Tibial nerve (tissue), 4 donors: ENCODE data around the gene RIN3. TPM values are rescaled to one million over a fixed set of nuclear protein-coding genes. Genes with fewer than 3 reads are reported as not detected.

Source experiments
- DNase-seq, 2 donors: peaks; one replicate each; pipeline ENCODE4 v3.0.0-alpha.2; 2019; ENCODE audit warnings: low spot score in 2 of 2
- H3K27ac ChIP-seq, 4 donors: fragments of 200-600 bp; sonication (generic) in 3 of 4; one replicate each; pipeline ENCODE4 v1.5.1; 2017 to 2019; ENCODE audit warnings: mild to moderate bottlenecking in 1 of 4
- H3K27me3 ChIP-seq, 2 donors: fragments of 200-600 bp; sonication (generic) in 1 of 2; one replicate each; pipeline versions ENCODE4 v1.5.1 to v1.6.0; 2017 to 2019
- H3K36me3 ChIP-seq, 3 donors: fragments of 200-600 bp; sonication (generic); one replicate each; pipeline ENCODE4 v1.5.1; 2018 to 2019
- H3K4me1 ChIP-seq, 4 donors: fragments of 200-600 bp; sonication (generic) in 3 of 4; one replicate each; pipeline ENCODE4 v1.5.1; 2017 to 2019
- H3K4me3 ChIP-seq, 4 donors: fragments of 200-600 bp; sonication (generic) in 3 of 4; one replicate each; pipeline ENCODE4 v1.5.1; 2017 to 2019; ENCODE audit warnings: mild to moderate bottlenecking in 1 of 4, moderate library complexity in 1 of 4
- H3K9me3 ChIP-seq, 4 donors: fragments of 200-600 bp; sonication (generic) in 3 of 4; one replicate each; pipeline ENCODE4 v1.5.1; 2017 to 2019
- EP300 ChIP-seq, 2 donors: sonication (generic); formaldehyde crosslinking; IDR thresholded peaks; one replicate each; pipeline ENCODE4 v1.6.1; 2017; ENCODE audit warnings: antibody characterized with exemption in 2 of 2, mild to moderate bottlenecking in 1 of 2
- POLR2A ChIP-seq, 2 donors: fragments of 450-650 bp; IDR thresholded peaks; one replicate each; pipeline ENCODE4 v1.6.1; 2017; ENCODE audit warnings: antibody characterized with exemption in 2 of 2, mild to moderate bottlenecking in 2 of 2, moderate library complexity in 2 of 2
- WGBS, 2 donors: methylation state at CpG; one replicate each; pipeline ENCODE4 v1.1.5; 2018; 5-methylcytosine and 5-hydroxymethylcytosine counted together
- total RNA-seq, 4 donors: library from RNA; depleted of rRNA; stranded (reverse); fragments of >200 nt; gene quantifications; one replicate each; pipeline ENCODE4 v1.1.0, GENCODE V29; 2016
- TF ChIP-seq, protein P1 (sequence below), 5 experiments: fragments of 200-600 bp in 3 of 5; fragments of 450-650 bp in 2 of 5; sonication (generic) in 3 of 5; IDR thresholded peaks; one replicate each; pipeline ENCODE4 v1.5.1; 2016 to 2019; ENCODE audit warnings: antibody characterized with exemption in 5 of 5, mild to moderate bottlenecking in 3 of 5, moderate library complexity in 2 of 5

The RIN3 gene, protein sequence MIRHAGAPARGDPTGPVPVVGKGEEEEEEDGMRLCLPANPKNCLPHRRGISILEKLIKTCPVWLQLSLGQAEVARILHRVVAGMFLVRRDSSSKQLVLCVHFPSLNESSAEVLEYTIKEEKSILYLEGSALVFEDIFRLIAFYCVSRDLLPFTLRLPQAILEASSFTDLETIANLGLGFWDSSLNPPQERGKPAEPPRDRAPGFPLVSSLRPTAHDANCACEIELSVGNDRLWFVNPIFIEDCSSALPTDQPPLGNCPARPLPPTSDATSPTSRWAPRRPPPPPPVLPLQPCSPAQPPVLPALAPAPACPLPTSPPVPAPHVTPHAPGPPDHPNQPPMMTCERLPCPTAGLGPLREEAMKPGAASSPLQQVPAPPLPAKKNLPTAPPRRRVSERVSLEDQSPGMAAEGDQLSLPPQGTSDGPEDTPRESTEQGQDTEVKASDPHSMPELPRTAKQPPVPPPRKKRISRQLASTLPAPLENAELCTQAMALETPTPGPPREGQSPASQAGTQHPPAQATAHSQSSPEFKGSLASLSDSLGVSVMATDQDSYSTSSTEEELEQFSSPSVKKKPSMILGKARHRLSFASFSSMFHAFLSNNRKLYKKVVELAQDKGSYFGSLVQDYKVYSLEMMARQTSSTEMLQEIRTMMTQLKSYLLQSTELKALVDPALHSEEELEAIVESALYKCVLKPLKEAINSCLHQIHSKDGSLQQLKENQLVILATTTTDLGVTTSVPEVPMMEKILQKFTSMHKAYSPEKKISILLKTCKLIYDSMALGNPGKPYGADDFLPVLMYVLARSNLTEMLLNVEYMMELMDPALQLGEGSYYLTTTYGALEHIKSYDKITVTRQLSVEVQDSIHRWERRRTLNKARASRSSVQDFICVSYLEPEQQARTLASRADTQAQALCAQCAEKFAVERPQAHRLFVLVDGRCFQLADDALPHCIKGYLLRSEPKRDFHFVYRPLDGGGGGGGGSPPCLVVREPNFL
- 10 to 100 TPM; 14.2 to 34.2 (median 15.5) TPM for total RNA-seq

DNA sequence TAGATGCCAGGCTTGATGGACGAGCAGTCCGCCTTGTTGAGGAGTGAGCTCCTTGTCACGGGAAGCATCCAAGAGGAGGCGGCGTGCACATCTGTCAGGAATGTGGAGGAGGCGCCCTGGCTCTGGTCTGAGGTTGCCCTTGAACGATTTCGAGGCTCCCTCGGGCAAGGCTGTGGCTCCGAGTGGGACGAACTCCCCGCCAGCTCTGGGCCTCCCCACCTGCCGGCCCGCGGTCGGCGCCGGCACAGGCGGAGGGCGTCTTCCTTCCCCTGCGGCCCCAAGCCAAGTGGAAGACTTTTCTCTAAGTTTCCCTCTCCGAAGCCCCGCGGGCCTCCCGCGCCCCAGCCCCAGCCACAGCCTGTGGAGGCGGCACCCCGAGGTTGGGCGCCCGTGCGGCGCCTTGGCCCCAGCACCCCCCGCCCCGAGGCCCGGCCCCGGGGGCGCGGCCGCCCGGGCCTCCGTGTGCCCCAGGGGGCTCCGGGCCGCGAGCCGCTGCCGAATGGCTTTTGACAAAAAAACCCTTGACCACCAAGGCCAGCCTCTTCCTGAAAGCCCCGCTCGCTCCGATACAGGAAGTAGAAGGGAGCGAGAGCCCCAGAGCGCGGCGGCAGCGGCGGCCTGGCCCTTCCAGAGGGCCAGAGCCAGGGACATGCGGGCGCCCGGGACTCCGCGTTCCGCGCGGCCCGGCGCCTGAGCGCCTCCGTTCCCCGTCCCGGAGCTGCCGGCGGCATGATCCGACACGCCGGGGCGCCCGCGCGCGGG, at the start of gene RIN3:
Gene RIN3, plus strand, starts transcription at position 578 of the 762 bp plus-strand sequence. Its CDS starts 152 bp downstream, at position 730.
- TF ChIP-seq EP300 (IDR thresholded peaks at IDR 0.05) (no peak), POLR2A (IDR thresholded peaks at IDR 0.05) (no peak)
- TF ChIP-seq, protein P1, sequence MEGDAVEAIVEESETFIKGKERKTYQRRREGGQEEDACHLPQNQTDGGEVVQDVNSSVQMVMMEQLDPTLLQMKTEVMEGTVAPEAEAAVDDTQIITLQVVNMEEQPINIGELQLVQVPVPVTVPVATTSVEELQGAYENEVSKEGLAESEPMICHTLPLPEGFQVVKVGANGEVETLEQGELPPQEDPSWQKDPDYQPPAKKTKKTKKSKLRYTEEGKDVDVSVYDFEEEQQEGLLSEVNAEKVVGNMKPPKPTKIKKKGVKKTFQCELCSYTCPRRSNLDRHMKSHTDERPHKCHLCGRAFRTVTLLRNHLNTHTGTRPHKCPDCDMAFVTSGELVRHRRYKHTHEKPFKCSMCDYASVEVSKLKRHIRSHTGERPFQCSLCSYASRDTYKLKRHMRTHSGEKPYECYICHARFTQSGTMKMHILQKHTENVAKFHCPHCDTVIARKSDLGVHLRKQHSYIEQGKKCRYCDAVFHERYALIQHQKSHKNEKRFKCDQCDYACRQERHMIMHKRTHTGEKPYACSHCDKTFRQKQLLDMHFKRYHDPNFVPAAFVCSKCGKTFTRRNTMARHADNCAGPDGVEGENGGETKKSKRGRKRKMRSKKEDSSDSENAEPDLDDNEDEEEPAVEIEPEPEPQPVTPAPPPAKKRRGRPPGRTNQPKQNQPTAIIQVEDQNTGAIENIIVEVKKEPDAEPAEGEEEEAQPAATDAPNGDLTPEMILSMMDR (IDR thresholded peaks at IDR 0.05) = no peak
- H3K27ac ChIP-seq = peak within 1 kb of the TSS in 3 of 4 donors; percentile 44 to 87 (median 81)
- H3K9me3 ChIP-seq = no peaks in the 10 kb centered on the region
- peaks cover 0 to 48% (median 7%) of the 10 kb centered on the region in 4 donors for H3K4me1 ChIP-seq
- peaks cover 0 to 8% of the 10 kb centered on the region in 2 donors for H3K27me3 ChIP-seq
- DNase-seq = no peak
- no peaks in the 10 kb centered on the region for H3K36me3 ChIP-seq
- peak within 1 kb of the TSS; percentile 46 to 79 (median 60) for H3K4me3 ChIP-seq
- WGBS, 2 donors = 11% methylated on average over 27 to 40 of the region's 79 CpGs

DNA sequence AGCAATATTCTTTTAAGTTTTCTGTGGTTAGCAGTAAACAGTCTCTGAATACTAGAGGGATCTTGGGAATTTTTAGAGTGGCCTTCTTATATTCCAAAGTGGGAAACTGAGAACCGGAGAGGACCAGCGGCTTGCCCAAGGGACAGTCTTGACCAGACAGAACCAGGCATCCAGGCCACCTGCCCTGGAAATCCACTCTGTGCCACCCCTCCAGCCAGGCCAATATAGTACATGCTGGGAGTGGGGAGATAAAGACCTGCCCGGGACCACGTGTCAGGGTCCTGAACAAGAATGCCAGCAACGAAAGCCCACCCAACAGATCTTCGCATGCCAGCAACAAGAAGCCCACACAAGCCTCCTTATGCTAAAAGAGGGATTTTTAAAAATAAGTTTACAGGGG, 49.4 kb upstream of the RIN3 start:
- Histone ChIP-seq H3K4me3 (no peak overlapping the region), H3K9me3 (peaks cover 0 to 15% (median 0%) of the 10 kb centered on the region in 4 donors), H3K4me1 (peaks cover 0 to 14% (median 3%) of the 10 kb centered on the region in 4 donors), H3K36me3 (peaks cover 0 to 21% (median 0%) of the 10 kb centered on the region in 3 donors), H3K27me3 (no peaks in the 10 kb centered on the region), H3K27ac (no peak overlapping the region)
- TF ChIP-seq EP300 (IDR thresholded peaks at IDR 0.05) (no peak), POLR2A (IDR thresholded peaks at IDR 0.05) (no peak)
- TF ChIP-seq, protein P1 (IDR thresholded peaks at IDR 0.05) = no peak
- no peak for DNase-seq
- 90 to 91% methylated on average over 6 of the region's 6 CpGs for WGBS, 2 donors

DNA sequence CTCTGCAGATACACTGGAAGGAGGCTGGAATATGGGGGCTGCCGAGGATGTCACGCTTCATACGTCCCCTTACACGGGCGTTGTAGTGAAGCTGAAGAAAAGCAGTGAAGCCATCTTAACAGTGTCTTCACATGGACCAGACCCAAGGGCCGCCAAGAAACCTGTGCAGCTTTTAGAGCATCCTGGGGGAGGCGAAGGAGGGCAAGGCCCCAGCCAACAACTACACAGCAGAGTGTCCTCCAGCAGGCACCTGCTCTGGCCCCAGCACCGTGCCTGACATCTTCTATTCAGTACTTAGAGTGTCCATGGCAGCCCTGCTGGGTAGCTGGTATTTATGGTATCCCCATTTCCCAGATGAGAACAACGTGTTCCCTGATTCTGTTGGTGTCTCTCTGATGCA, 48.9 kb upstream of the RIN3 start:
- WGBS, 2 donors = 83 to 84% methylated on average over 9 of the region's 9 CpGs

DNA sequence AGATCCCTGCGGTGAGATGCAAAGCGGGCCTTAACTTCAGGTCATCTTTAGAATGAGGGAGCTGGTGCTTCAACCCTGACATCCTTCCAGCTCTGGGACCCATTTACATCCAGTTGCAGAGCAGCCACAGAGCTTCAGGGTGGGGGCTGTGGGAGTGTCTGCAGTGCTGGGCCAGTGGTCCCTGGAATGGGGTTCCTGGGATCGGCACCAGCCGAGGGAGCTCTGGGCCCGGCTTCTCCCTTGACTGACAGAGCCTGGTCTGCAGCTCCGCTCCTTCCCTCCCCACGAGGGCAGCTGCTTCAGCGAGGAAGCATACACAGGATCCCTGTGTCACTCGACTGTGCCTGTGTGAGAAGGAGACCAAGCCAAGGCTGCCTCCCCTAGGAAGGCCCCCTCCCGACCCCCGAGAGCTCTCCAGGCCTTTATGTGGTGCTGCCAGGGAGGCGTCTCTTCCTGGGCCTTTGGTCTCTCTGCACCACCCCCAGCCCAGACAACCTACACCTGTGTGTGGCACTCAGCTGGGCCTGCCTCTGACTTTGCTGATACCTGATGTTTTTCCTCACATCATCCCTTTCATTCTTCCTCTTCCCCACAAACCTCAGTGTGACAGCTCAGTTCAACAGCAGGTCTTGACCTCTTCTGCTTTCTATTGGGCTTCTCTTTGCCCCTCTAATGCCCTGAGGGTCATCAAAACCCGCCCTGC, 48.1 kb upstream of the RIN3 start:
- peaks cover 0 to 21% (median 0%) of the 10 kb centered on the region in 3 donors for H3K36me3 ChIP-seq
- H3K4me1 ChIP-seq = peaks cover 0 to 4% (median under 1%) of the 10 kb centered on the region in 4 donors
- peaks cover 0 to 15% (median 0%) of the 10 kb centered on the region in 4 donors for H3K9me3 ChIP-seq
- no peaks in the 10 kb centered on the region for H3K27me3 ChIP-seq
- no peak overlapping the region for H3K4me3 ChIP-seq
- TF ChIP-seq EP300 (IDR thresholded peaks at IDR 0.05) (no peak), POLR2A (IDR thresholded peaks at IDR 0.05) (no peak)
- TF ChIP-seq, protein P1 (IDR thresholded peaks at IDR 0.05) = no peak
- 78 to 82% methylated on average over 10 to 12 of the region's 13 CpGs for WGBS, 2 donors
- no peak overlapping the region for H3K27ac ChIP-seq
- no peak for DNase-seq

More for the DNA sequence above, 48.9 kb upstream of the RIN3 start:
- peaks cover 0 to 15% (median 0%) of the 10 kb centered on the region in 4 donors for H3K9me3 ChIP-seq
- no peak overlapping the region for H3K4me3 ChIP-seq
- no peak overlapping the region for H3K27ac ChIP-seq
- no peak for DNase-seq
- H3K27me3 ChIP-seq = no peaks in the 10 kb centered on the region
- TF ChIP-seq EP300 (IDR thresholded peaks at IDR 0.05) (no peak), POLR2A (IDR thresholded peaks at IDR 0.05) (no peak)
- TF ChIP-seq, protein P1 (IDR thresholded peaks at IDR 0.05) = no peak
- peaks cover 0 to 21% (median 0%) of the 10 kb centered on the region in 3 donors for H3K36me3 ChIP-seq
- H3K4me1 ChIP-seq = peaks cover 0 to 8% (median 3%) of the 10 kb centered on the region in 4 donors
